GM21825 (cell line): ENCODE data around the gene PTPDC1.
"Not testable (repeated sequence)": the region's sequence is repeated elsewhere in the genome, so short reads cannot be mapped to it uniquely, and the experiment has no call there.

Experiments used
- ATAC-seq: cut with Tn5 transposase; IDR thresholded peaks from one replicate; pipeline ENCODE4 v1.9.1; 2021; ENCODE audit warnings: mild to moderate bottlenecking, moderate library complexity; ENCODE audit not compliant: unreplicated experiment

Gene PTPDC1

DNA sequence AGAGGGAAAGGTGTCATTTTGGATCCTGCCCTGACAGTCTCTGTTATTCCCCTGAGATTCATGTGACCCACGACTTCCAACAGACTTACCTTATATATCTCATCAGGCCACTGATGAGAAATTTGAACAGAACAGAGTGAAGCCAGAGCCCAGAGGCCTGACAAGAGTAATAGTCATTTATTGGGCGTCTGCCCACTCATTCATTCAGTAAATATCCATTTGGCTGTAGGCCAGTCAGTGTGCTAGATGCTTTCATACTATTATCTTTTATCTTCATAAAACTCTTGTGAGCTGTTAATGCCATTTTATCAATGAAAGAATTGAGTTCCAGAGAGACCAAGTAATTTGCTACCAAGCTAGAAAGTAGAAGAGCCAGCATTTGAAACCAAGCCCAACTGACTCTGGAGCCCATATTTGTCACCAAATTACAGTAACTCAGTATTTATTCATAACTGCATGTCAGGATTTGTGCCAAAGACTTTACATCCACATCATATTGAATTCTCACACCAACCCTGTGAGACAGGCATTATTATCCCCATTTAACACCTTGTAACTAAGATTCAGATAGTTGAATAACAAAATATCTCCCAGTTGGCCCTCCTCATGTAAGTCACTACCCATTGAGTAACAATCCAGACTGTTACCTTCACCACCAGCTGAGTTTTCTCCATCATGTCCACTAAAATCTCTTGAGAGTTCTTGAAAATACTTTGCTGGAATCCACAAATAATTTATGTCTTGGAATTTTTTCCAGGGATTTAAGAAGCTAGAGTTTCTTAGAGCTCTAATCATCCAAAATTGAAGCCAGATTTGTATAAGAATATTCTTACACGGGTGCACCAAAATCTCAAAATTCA lies 2.5 kb downstream of the PTPDC1 start:
- ATAC-seq: no peak

DNA sequence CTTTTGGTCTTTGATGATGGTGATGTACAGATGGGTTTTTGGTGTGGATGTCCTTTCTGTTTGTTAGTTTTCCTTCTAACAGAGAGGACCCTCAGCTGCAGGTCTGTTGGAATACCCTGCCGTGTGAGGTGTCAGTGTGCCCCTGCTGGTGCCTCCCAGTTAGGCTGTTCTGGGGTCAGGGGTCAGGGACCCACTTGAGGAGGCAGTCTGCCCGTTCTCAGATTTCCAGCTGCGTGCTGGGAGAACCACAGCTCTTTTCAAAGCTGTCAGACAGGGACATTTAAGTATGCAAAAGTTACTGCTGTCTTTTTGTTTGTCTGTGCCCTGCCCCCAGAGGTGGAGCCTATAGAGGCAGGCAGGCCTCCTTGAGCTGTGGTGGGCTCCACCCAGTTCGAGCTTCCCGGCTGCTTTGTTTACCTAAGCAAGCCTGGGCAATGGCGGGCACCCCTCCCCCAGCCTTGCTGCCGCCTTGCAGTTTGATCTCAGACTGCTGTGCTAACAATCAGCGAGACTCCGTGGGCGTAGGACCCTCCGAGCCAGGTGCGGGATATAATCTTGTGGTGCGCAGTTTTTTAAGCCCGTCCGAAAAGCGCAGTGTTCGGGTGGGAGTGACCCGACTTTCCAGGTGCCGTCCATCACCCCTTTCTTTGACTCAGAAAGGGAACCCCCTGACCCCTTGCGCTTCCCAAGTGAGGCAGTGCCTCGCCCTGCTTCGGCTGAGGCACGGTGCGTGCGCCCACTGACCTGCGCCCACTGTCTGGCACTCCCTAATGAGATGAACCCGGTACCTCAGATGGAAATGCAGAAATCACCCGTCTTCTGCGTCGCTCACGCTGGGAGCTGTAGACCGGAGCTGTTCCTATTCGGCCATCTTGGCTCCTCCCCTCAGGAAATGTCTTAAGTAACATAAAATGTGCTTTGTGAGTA lies 10.2 kb downstream of the PTPDC1 start:
- ATAC-seq: not testable (repeated sequence)

DNA sequence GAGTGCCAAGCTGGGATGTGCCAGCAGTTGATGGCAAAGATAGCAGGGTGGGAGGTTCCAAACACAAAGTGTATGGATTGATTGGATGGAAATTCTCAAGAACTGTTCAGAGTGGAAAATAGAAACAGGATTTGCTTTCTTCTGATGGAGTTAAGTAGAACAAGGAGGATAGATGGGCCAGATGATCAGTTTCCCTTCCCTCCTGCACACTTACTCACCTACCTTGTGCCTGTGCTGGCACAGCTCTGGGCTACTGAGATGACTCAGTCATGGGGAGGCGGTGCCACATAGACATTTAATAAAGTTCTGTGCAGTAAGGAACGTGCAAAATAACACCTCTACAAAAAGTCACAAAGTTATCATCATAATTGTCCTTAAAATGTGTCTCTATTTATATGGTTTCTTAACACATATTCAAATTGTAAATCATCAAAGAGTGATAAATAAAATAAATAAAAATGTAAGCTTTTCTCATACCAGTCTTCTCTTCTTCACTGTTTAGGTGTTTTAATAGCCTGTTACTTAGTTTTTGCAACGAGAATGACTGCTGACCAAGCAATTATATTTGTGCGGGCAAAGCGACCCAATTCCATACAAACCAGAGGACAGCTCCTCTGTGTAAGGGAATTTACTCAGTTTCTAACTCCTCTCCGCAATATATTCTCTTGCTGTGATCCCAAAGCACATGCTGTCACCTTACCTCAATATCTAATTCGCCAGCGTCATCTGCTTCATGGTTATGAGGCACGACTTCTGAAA lies 12.7 kb downstream of the PTPDC1 start:
- no peak for ATAC-seq

DNA sequence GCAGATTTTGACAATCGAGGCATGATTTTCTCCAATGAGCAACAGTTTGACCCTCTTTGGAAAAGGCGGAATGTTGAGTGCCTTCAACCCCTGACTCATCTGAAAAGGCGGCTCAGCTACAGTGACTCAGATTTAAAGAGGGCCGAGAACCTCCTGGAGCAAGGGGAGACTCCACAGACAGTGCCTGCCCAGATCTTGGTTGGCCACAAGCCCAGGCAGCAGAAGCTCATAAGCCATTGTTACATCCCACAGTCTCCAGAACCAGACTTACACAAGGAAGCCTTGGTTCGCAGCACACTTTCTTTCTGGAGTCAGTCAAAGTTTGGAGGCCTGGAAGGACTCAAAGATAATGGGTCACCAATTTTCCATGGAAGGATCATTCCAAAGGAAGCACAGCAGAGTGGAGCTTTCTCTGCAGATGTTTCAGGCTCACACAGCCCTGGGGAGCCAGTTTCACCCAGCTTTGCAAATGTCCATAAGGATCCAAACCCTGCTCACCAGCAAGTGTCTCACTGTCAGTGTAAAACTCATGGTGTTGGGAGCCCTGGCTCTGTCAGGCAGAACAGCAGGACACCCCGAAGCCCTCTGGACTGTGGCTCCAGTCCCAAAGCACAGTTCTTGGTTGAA lies 13.6 kb downstream of the PTPDC1 start:
- ATAC-seq: no peak

DNA sequence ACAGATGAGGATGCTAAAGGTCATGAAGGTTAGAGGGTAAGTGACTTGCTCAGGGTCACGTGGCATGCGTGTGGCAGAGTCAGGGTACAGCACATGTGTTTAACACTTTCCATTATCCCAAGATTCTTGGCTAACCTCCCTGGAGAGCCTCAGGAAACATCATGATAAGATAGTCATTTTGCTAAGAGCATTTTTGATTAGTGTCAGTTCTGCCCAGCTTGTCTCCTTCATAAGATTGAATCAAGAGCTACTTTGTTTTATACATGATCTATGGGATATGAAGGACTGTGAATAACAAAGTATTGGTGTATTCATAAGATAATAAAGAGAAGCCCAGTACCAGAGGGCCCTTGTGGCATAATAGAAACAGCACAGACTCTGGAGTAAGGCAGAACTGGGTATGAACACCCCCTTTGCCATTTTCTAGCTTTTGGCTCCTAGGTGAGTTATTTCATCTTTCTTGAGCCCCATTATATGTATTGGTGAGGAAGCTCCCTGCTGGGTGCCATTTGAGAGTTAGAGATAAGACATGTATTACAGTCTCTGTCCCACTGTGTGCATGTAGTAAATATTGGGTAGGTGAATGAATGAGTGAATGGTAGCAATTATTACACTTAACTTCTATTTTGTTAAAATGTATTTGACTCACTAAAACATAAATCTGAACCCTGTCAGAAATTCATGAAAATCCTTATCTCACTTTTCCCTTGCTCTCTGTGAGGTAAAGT lies 16.1 kb downstream of the PTPDC1 start:
- no peak for ATAC-seq

DNA sequence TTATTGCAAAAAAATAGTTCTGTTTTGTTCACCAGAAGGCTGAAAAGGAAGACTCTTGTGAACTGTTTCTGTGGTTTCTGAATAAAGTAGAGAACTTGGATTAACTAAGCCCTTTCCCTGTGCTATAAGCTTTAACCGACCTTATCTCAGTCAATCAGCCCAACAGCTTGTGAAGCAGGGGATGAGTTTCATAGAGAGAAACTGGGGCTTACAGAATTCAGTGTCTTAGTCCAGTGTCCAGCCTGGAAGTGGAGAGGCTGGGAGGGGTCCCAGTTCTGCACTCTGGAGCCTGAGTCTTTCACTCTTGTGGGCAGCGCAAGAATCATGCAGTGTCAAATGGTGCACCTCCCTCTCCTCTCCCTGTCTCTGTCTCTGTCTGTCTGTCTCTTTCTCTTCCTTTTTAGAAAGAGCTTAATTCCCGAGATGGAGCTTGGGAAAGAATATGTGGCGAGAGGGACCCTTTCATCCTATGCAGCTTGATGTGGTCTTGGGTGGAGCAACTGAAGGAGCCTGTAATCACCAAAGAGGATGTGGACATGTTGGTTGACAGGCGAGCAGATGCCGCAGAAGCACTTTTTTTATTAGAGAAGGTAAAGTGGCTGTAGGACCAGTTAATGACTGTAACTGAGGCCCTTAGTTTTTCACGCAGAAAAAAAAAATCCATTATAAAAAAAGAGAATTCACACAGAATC lies 17.0 kb downstream of the PTPDC1 start:
- ATAC-seq: no peak

DNA sequence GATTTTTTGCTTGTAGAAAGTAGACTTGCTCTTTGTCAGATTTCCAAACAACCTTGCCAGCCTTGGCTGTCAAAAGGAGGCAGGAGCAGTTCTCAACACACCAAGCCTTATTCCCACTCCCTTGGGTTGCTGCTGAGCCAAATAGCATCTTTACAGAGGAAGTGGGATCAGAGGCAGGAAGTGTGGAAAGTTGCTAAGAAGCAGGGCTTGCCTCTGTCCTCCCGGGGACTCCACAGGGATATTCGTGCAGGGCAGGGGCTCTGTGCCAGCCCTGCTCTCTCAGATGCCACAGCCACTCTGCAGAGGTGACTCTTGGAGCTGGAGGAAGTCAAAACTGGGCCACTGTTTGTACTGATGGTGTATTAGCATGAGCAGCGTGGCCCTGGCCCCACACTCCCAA lies 24.3 kb downstream of the PTPDC1 start:
- ATAC-seq: no peak

DNA sequence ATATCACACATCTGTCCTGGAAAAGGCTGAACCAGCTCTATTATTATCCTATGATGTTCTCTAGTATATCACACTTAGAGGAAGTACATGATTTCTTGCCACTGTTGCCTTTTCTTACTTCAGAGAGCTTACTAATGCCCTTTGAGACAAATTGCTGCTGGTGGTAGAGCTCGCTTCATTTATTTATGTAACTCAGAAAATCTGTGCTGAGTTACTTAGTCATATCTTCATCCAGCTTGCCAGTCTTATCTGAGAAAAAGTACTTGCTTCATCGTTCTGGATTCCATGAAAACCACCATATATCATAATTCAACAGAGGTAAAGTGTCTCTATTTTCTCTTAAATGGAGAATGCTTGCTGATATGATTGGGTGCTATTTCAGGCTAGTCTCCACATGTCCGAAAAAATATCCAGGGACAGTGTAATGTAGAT lies 26.6 kb downstream of the PTPDC1 start:
- no peak for ATAC-seq

DNA sequence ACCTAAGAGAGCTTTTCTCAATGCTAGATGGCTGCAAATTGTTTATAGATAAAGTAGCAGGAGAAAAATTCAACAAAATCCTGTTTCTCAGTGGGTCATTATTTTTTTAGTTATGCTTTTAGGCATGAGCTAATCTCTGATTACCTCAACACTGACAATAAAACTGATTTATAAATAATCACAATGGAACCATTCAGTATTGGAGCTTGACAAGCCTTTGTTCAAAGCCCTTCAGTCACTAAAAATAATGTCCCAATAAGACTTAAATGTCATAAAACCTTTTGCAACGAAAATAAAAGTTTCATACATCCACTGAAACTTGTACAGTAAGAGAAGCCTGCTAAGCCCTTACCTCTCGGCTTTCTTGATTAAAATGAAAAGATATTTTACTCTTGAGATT lies 27.2 kb downstream of the PTPDC1 start:
- ATAC-seq: no peak

DNA sequence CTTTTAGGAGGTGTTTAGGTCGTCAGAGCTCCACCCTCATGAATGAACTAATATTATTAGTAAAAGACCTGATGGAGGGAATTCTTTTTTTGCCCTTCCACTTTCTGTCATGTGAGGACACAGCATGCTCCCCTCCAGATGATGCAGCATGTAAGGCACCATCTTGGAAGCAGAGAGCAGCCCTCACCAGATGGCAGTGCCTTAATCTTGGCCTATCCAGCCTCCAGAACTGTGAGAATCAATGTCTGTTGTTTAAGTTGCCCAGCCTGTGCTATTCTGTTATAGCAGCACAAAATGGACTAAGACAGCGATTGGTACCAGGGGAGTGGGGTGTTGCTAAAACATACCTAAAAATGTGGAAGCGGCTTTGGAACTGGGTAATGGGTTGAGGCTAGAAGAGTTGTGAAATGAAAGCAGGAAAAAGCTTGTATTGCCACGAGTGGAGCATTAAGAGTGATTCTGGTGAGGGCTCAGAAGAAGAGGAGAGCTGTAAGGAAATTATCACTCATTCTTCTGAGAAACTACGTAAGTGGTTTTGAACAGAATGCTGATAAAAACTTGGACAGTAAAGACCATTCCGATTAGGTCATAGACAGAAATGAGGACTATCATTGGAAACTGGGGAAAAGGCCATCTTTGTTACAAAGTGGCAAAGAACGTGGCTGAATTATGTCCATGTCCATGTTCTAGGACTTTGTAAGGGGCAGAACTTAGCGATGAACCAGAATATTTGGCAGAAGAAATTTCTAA lies 28.6 kb downstream of the PTPDC1 start:
- ATAC-seq: no peak

DNA sequence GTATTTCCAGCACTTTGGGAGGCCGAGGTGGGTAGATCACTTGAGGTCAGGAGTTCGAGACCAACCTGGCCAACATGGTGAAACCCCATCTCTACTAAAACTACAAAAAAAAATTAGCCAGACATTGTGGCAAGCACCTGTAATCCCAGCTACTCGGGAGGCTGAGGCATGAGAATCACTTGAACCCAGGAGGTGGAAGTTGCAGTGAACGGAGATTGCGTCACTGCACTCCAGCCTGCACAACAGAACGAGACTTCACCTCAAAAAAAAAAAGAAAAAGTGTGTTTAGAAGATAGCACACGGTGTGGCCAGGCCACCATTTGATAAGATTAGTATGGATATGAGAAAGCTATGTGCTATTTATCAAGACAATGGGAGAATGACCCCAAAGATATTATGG lies 35.8 kb downstream of the PTPDC1 start:
- not testable (repeated sequence) for ATAC-seq

DNA sequence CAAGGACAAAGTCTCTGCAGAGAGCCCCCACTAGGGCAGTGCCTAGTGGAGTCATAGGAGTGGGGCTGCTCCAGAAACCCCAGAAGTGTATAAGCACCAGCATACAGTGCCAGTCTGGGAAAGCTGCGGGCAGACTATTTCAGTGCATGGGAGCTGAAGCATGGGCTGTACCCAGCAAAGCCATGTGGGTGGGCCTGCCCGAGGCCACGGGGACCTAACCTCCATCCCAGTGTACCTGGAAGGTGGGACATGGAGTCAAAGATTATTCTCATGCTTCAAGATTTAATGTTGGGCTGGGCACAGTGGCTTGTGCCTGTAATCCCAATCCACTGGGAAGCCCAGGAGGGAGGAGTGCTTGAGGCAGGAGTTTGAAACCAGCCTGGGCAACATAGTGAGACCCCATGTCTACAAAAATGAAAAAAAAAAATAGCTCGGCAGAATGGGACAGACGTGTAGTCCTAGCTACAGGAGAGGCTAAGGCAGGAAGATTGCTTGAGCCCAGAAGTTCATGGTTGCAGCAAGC lies 36.7 kb downstream of the PTPDC1 start:
- ATAC-seq: no peak

DNA sequence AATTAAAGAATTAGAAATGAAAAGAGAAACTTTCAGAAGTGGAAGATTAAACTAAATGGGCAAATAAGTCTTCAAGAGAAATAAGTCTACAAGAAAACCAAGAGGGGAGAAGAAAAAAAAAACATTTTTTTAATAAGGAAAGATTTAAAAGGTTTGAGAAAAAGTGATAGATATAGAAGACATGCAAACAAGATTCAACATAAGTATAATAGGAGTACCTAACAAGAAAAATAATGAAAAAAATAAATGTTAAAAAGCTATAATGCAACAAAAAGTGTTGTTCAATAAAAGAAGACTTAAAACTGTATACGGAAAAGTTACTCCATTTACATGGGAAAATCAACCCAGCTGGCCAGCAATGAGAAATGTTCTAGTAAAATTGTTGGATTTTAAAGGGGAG lies 42.6 kb downstream of the PTPDC1 start:
- no peak for ATAC-seq

DNA sequence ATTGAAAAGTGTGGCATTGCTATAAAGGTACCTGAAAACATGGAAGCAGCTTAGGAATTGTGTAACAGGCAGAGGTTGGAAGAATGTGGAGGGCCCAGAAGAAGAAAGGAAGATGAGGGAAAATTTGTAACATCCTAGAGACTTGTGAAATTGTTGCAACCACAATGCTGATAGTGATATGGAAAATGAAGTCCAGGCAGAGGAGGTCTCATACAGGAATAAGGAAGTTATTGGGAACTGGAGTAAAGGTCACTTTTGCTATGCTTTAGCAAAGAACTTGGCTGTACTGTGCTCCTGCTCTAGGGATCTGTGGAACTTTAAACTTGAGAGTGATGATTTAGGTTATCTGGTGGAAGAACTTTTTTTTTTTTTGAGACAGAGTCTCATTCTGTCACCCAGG lies 43.5 kb downstream of the PTPDC1 start:
- no peak for ATAC-seq

DNA sequence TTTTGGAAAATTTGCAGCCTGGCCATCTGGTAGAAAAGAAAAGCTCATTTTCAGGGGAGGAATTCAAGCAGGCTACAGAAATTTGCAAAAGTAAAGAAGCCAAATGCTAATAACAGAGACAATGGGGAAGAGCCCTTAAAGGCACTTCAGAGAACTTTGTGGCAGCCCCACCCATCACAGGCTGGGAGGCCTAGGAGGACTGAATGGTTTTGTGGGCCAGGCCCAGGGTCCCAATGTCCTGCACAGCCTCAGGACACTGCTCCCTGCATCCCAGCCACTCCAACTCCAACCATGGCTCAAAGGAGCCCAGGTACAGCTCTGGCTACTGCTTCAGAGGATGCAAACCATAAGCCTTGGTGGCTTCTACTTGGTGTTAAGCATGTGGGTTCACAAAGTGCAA lies 44.3 kb downstream of the PTPDC1 start:
- no peak for ATAC-seq

DNA sequence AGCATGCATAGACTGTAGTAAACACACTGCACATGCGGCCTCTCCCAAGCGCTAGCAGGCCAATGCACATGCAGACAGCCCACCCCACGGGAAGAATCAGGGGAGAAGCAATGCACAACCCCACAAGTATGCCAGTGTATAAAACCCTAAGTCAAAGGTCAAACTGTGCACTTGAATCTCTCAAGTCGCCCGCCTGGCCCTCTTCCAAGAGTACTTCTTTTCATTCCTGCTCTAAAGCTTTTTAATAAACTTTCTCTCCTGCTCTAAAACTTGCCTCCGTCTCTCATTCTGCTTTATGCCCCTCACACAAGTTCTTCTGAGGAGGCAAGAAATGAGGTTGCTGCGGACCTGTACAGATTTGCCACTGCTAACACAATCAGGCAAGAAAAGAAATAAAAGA lies 50.4 kb downstream of the PTPDC1 start:
- ATAC-seq: no peak

DNA sequence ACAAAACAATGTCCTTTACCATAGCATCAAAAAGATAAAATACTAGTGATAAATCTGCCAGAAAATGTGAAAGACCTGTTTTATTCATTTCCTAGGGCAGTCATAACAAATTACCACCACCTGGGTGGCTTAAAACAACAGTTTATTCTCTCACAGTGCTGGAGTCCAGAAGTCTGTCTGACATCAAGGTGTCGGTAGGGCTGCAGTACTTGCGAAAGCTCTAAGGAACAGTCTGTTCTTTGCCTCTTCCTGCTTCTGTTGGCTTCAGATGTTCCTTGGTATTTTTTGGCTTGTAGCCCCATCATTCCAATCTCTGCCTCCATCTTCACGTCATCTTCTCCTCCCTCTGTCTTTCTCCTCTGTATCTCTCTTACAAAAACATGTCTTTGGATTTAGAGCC lies 51.0 kb downstream of the PTPDC1 start:
- ATAC-seq: no peak

DNA sequence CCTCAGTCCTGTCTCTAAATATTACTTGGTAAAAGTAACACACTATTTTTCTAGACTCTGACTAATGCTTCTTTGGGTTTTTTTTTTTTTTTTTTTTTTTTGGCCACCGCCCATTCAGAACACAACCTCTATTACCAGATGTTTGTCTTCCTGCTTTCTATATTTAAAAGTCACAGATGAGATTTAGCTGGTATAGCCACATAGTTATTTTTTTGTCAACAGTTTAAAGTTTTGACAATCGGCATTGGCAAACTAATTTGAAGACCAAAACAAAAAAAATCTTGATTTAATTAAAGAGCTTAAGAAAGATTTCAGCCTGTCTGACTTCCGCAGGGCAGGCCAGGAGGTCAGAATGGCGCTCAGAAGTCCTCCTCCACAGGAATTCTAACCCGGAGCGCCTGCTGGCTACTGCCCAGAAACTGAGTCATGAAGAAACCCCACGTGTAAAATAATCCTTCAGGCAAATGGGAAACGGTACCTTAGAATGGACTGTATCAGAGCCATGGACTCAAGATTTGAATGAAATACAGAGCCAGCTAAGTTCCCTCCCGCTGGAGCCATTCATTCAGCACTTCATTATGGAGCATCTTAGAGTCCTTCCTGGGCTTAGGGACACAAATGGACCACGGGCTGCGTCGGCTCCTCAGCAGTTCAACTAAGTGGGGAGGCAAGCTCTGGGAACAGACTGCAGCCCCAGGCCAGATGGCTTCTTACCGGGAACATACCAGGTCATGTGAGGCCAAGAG lies 55.6 kb downstream of the PTPDC1 start:
- no peak for ATAC-seq
